MM.1S (cell line): Measurements from ENCODE around the gene GALNT12.

ENCODE experiments used
- CTCF ChIP-seq: fragments of 300-600 bp; sonication (generic); IDR thresholded peaks from 2 replicates; pipeline ENCODE4 v1.5.1; 2016; ENCODE audit warnings: antibody characterized with exemption, low read length, mixed read lengths
- EZH2 ChIP-seq: fragments of 300-600 bp; sonication (generic); optimal IDR thresholded peaks from 2 replicates; pipeline ENCODE3; 2017; ENCODE audit warnings: low read depth, mild to moderate bottlenecking, antibody characterized with exemption, low read length, mixed read lengths

GRCh38 chr9:98837516-98837915 is 30.0 kb downstream of the GALNT12 start:
- TF ChIP-seq EZH2, result no peak
- TF ChIP-seq CTCF, result no peak
